ENCODE data around the gene GALNT13. TPM values are rescaled to one million over a fixed set of nuclear protein-coding genes. Genes with fewer than 3 reads are reported as not detected.

GALNT13 gene
- polyA plus RNA-seq, 2 of the 4 experiments (the other 2 are of a cell fraction), result 12.1 to 15.6 TPM

- CTCF ChIA-PET, result no interaction called here
- ATAC-seq (peak; percentile 33 to 69; a peak in 4 of 6 replicates), FAIRE-seq (no peak), DNase-seq (ENCODE audit: low read depth in 1 of 2, low spot score in 1 of 2) (peak in 1 of 2 experiments; percentile 75)
- H3K27ac ChIP-seq, result peak overlapping the region; percentile 72 to 84
- H3K4me2 ChIP-seq, result peak overlapping the region; percentile 68
- 13% methylated on average over 1 of the region's 1 CpG for WGBS (ENCODE audit: missing lambda C conversion rate)
- POLR2A ChIA-PET, result no interaction called here
- H3K4me3 ChIP-seq, result no peak overlapping the region
- H3K9me3 ChIP-seq, result 0 out of 3 replicates have a peak, but pooled peaks cover 7% of the 10 kb centered on the region
- TF ChIP-seq MAFK (IDR thresholded peaks at IDR 0.05; ENCODE audit: partially characterized antibody), result peak; percentile 96
- TF ChIP-seq NR3C1 (IDR thresholded peaks at IDR 0.05), result no peak
- TF ChIP-seq NFE2L2 (conservative IDR thresholded peaks at IDR 0.05; ENCODE audit: low read length), result peak; percentile 80
- TF ChIP-seq FOSL2 (IDR thresholded peaks at IDR 0.05), result 0 out of 2 replicates have a peak, but pooled peaks have one; percentile 9
- TF ChIP-seq FOSL2 (CRISPR knock-in tag; IDR thresholded peaks at IDR 0.05), result peak; percentile 47; the same call in 1 of the 2 replicates
- peaks cover 32% of the 10 kb centered on the region for H3K4me1 ChIP-seq
Observed at GRCh38 chr2:153963256-153963655, 91.5 kb downstream of the GALNT13 start.

- 51% methylated on average over 5 of the region's 5 CpGs for WGBS (ENCODE audit: missing lambda C conversion rate)
- no peaks in the 10 kb centered on the region for H3K9me3 ChIP-seq
- no peak for ATAC-seq
- CTCF ChIA-PET, result no interaction called here
- no peak for FAIRE-seq
- TF ChIP-seq CBX8 (IDR thresholded peaks at IDR 0.05) (no peak), ZSCAN20 (CRISPR knock-in tag; IDR thresholded peaks at IDR 0.05) (no peak), RARB (CRISPR knock-in tag; IDR thresholded peaks at IDR 0.05) (no peak), REST (IDR thresholded peaks at IDR 0.05) (no peak), NPAS2 (CRISPR knock-in tag; IDR thresholded peaks at IDR 0.05; ENCODE audit: borderline replicate concordance) (no peak), USF2 (IDR thresholded peaks at IDR 0.05) (no peak), MAZ (IDR thresholded peaks at IDR 0.05; ENCODE audit: borderline replicate concordance, low read depth, low read length) (no peak), CTCF (IDR thresholded peaks at IDR 0.05) (no peak), SMC3 (IDR thresholded peaks at IDR 0.05) (no peak), ZC3H11A (IDR thresholded peaks at IDR 0.05) (no peak), JUN (IDR thresholded peaks at IDR 0.05) (no peak), CEBPB (IDR thresholded peaks at IDR 0.05) (no peak)
- peaks cover 45% of the 10 kb centered on the region for H3K4me1 ChIP-seq
- no peak overlapping the region for H3K4me2 ChIP-seq
- peak overlapping the region in 1 of 2 experiments; percentile 59; a peak in 3 of 6 replicates for H3K27ac ChIP-seq
- no peak for DNase-seq (ENCODE audit: low read depth in 1 of 2, low spot score in 1 of 2)
- H3K4me3 ChIP-seq, result no peak overlapping the region
- POLR2A ChIA-PET, result no interaction called here
Observed at GRCh38 chr2:153967248-153967973, 95.7 kb downstream of the GALNT13 start.

- DNase-seq (ENCODE audit: low read depth in 1 of 2, low spot score in 1 of 2), result no peak
- 25% methylated on average over 2 of the region's 2 CpGs for WGBS (ENCODE audit: missing lambda C conversion rate)
- TF ChIP-seq NFE2L2 (conservative IDR thresholded peaks at IDR 0.05; ENCODE audit: low read length), result no peak
- no peak for TF ChIP-seq RARB (CRISPR knock-in tag; IDR thresholded peaks at IDR 0.05)
- no peak for TF ChIP-seq TP53 (CRISPR knock-in tag; IDR thresholded peaks at IDR 0.05)
- no peak for TF ChIP-seq HOXA7 (CRISPR knock-in tag; IDR thresholded peaks at IDR 0.05)
- TF ChIP-seq TFCP2L1 (CRISPR knock-in tag; IDR thresholded peaks at IDR 0.05), result no peak
- no peak for TF ChIP-seq FOSB (CRISPR knock-in tag; IDR thresholded peaks at IDR 0.05)
- no peak for TF ChIP-seq HOXB5 (CRISPR knock-in tag; IDR thresholded peaks at IDR 0.05)
- no peak for TF ChIP-seq BHLHE40 (IDR thresholded peaks at IDR 0.05; ENCODE audit: low read depth, low read length)
- TF ChIP-seq MAZ (IDR thresholded peaks at IDR 0.05; ENCODE audit: borderline replicate concordance, low read depth, low read length), result no peak
- no peak for TF ChIP-seq CEBPB (IDR thresholded peaks at IDR 0.05)
- Histone ChIP-seq H3K27ac (peak overlapping the region in 1 of 2 experiments; percentile 53; a peak in 2 of 6 replicates), H3K4me1 (peaks cover 21% of the 10 kb centered on the region), H3K4me3 (no peak overlapping the region), H3K4me2 (peak overlapping the region; percentile 58), H3K9me3 (no peaks in the 10 kb centered on the region)
- FAIRE-seq, result no peak
- ChIA-PET CTCF (no interaction called here), POLR2A (no interaction called here)
- ATAC-seq, result peak; percentile 72 to 82; a peak in 5 of 6 replicates
Observed at GRCh38 chr2:153971250-153971649, 99.5 kb downstream of the GALNT13 start.
